ENCODE measurements around the gene CR1L.
"Not testable (repeated sequence)": the region's sequence is repeated elsewhere in the genome, so short reads cannot be mapped to it uniquely, and the experiment has no call there.

The CR1L gene

DNA sequence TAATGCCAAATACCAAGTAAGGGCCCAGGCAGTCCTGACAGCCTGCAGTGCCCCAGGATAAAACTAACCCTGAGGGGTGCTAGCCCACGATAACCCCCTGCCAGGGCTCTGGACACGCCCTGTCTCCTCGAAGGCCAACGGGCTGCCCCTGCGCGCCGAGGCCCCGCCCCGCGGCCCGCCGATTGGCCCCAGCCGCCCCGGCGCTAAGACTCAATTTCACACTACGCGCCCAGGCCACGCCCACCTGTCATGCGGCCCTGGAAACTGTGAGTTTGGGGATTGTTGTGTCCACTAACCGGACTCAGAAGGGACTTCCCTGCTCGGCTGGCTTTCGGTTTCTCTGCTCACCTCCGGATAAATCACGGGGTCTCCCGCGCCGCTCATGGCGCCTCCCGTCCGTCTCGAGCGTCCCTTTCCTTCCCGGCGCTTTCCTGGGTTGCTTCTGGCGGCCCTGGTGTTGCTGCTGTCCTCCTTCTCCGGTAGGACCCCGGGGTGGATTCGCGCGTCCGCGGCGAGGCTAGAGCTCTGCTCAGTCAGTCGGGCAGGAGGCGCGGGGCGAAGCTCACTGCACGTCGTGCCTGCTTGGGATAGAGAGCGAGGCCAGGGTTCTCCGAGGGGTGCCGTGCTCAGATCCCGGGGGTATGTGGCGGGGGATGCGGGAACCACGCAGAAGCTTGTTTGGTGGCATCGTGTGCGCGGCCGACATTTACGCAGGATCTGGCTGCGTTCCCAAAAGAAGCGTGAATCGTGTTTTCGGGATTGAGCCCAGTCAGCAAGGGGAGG lies at the start of gene CR1L:
CR1L (plus strand) TSS at position 282 of the 783 bp plus-strand sequence; CDS start at position 383, 101 bp downstream.
- peak; percentile 32 for DNase-seq (ENCODE audit: low read depth)

DNA sequence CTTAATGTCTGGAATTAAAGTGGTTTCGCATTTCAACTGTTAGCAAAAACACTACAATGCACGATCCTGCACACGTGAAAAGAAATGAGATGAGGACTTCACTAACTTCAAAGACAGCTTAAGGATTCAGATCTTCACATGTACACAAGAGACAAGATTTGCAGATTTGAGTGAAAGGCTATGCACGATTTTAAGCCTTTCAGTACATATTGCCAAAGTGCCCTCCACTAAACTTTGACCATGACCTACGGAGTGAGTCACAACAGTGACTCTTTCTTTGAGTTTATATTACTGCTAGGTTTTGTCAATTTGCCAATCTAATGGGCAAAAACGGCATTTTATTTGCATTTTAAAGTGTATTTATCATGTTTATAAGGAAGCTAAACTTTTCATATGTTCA lies 41.2 kb upstream of the CR1L start:
- no peak for DNase-seq (ENCODE audit: low read depth)

DNA sequence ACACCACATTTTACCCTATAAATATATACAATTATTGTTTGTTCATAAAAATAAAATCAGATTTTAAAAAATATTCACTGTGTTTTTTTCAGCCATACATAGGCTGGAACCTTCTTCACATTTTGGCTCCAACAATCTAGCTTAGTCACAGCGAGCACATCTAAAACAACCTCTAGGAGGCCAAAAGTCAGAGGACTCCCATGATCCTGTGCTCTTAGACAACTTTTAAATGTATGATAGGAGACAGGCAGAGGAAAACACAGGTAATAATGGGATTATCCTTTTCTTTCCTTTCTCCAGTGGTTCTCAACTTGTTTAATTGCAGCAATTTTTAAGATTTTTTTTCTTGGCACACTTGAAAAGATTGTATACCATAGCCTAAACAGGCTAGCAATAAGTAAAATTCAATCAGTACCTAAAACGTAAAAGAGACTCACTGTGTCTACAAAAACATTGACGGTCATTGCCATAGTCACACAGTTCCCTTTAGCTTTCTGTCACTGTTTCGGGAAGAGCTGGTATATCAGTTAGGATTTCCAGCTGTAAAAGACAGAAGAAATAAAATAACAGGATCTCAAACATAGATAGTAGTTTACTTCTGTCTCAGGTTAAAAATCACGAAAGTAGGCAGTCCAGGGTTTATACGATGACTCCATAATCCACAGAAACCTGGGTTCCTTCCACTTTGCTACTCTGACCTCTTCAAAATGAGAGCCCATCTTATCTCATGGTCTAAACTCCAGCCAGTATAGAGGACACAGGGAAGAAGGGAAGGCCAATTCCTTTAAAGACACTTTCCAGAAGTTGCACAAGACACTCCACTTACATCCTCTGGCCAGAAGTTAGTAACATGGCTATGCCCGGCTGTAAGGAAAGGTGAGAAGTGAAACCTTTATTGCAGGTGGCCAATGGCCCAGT lies 39.2 kb upstream of the CR1L start:
- no peak for DNase-seq (ENCODE audit: low read depth)

DNA sequence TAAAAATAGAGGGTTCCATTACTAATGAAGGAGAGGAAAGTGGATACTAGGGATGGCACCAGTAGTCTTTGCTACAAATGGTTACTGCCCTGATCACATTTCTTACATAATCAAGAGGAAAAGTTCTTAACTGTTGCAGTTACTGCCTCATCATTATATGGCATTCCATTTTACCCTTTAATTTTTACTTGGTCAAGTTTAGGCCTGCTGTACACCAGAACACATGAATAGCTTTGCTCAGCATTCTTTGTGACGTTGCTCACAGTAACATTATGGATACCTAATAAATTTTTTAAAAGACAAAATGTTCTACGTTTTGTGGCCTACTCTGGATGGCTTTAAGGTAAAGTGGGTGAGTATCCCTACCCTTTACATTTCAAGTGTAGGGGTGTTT lies 38.6 kb upstream of the CR1L start:
- DNase-seq (ENCODE audit: low read depth) = no peak

DNA sequence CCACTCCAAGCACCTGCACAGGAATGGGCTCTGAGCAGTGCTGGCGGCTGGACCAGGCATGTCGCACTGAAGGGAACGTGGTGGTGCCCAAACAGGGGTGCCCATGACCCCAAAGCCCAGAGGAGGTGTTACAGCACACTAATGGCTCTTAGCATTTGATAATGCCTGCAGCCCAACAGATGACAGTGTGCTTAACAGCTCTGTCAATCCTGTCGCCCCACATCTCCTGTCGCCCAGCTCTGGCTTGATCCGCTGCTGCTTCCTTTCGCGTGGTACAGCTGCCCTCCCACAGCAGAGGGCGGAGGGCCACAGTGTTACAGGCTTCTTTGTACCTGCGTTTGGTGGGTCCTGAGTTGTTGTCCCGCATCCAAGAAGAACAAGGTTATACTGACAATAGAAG lies 32.2 kb upstream of the CR1L start:
- DNase-seq (ENCODE audit: low read depth) = no peak

DNA sequence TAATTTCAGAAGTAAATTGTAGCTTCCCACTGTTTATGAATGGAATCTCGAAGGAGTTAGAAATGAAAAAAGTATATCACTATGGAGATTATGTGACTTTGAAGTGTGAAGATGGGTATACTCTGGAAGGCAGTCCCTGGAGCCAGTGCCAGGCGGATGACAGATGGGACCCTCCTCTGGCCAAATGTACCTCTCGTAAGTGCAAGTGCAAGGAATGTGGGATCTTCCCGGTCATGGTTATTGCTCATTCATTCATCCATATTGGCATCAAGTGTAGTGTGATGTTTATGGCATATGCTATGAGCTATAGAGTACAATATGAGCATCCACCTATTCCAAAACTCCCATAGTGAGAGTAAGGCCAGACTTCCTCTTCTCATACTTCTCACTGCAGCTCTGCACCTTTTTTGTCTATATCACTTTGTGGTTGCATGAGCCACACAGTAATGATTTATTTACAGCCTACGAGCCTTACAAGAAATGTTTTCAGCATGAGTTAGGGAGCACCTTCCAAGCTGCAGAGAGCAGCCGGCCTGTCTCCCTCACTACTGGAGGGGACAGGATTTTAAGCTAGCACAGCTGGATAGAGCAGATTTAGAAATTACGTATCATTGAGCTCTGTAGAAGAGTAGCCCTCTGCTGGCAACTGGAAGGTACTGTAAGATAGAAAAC lies 24.9 kb upstream of the CR1L start:
- no peak for DNase-seq (ENCODE audit: low read depth)

DNA sequence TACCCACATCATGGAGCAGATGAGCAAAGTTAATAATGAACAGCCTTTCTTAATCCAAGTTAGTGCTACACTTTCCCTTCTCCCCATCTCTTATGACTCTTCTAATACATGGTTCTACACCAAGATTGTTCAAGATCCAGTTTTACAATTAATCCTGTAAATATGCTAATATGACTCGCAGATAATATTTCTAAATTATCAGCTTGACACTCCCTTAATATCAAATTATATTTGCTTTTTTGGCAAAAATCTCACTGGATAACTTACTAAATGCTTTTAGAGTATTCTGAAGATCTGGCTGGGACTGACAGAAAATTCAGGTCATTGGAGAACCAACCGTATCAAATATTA lies 24.4 kb upstream of the CR1L start:
- no peak for DNase-seq (ENCODE audit: low read depth)

DNA sequence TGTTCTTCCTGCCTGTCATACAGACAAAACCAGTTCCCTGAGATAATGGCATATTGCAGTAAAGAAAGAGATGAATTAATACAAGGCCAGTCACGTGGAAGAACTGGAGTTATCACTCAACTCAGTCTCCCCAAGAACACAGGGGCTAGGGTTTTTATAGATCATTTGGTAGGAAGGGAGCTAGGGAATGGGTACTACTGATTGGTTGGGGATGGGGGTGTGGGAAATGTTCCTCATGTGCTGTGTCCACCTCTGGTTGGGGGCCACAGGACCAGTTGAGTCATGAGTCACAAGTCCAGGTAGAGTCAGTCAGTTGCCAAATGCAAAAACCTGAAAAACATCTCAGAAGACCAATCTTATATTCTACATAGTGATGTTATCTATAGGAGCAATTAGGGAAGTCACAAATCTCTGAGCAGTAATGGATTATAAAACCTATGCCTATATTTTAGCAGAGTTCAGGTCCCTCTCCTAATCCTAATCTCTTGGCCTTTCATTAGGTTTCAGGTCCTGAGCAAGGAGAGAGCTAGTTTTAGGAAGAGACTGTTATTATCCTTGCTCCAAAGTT lies 19.3 kb upstream of the CR1L start:
- not testable (repeated sequence) for DNase-seq (ENCODE audit: low read depth)

DNA sequence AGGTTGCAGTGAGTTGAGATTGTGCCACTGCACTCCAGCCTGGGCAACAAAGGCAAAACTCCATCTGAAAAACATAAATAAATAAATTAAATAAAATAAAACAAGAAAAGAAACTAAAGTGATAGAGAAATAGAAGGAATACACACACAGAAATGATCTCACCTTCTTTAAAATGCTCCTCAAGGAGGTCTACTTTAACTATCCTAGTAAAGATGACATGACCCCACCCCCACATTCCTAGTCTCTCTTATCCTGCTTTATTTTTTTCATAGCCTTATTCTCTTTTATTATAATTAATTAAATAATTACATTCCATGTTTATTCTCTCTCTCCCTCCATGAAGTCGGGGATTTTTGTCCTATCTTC lies 18.0 kb upstream of the CR1L start:
- no peak for DNase-seq (ENCODE audit: low read depth)

DNA sequence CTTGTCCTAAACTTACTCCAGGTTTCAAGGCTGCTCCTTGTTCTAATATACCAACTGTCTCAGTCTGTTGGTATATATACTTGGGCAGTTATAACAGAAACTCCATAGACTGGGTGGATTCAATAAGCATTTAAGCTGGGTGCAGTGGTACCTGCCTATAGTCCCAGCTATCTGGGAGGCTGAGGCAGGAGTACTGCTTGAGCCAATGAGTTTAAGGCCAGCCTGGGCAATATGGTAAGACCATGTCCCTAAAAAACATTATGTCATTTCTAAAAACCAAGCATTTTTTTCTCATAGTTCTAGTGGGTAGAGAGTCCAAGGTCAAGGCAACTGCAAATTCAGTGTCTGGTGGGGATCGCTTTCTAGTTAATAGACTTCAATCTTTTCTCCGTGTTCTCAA lies 17.4 kb upstream of the CR1L start:
- no peak for DNase-seq (ENCODE audit: low read depth)

DNA sequence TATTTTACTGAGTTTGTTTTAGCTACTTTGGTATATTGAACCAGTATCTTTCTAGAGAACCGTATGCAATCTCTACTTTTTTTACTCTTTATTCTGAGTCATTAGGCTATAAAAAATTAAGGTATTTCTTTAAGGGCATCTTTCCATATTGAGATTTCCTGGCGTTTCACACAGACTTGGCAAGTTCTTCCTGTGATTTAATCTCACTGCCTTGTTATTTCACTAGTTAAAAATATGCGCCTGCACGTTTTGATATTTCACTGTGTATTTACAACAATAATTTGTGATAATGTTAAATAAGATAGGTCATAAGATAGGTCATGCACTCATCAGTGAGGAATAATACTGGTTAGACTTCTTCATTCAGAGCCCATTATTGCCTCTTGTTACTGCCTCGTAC lies 16.2 kb upstream of the CR1L start:
- DNase-seq (ENCODE audit: low read depth) = no peak

DNA sequence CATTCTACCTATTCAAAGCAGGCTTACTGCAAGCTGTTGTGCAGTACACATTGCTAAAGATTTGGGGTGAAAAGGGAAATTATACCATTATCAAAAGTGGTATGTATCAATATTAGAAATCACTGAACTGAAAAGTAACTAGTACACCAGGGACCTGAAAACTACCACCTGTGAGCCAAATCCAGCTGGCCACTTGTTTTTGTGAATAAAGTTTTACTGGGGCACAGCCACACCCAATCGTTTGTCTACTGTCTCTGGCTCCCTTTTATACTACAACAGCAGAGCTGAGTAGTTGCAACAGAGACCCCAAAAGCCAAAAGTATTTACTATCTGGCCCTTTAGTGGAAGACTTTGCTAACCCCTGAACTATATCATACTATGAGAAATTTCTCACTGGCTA lies 13.8 kb upstream of the CR1L start:
- DNase-seq (ENCODE audit: low read depth) = no peak

DNA sequence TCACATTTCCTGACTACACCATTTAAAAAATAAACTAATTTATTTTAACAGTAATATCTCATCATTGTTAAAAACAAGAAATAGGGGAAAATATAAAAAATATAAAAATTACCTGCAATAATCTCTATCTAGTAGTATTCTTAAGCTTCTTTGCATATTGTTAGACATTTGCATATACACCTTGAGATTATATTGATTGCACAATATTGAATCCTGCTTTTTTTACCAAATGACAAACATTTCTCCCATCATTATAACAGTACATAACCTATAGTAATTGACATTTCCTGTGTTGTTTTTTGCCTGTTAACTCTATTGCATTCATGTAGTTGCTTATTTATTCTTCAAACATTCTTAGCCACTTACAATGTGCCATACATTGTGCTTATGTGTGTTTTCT lies 11.7 kb upstream of the CR1L start:
- no peak for DNase-seq (ENCODE audit: low read depth)

DNA sequence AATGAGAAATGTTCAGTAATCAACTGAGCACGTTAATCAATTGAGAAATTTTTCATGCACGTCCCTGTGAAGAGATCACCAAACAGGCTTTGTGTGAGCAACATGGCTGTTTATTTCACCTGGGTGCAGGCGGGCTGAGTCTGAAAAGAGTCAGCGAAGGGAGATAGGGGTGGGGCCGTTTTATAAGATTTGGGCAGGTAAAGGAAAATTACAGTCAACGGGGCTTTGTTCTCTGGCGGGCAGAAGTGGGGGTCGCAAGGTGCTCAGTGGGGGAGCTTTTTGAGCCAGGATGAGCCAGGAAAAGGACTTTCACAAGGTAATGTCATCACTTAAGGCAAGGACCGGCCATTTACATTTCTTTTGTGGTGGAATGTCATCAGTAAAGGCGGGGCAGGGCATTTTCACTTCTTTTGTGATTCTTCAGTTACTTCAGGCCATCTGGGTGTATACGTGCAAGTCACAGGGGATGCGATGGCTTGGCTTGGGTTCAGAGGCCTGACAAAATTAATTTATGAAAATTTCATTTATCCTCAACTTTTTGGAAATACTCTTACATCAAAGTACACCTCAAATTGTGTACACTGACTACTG lies 11.1 kb upstream of the CR1L start:
- not testable (repeated sequence) for DNase-seq (ENCODE audit: low read depth)

DNA sequence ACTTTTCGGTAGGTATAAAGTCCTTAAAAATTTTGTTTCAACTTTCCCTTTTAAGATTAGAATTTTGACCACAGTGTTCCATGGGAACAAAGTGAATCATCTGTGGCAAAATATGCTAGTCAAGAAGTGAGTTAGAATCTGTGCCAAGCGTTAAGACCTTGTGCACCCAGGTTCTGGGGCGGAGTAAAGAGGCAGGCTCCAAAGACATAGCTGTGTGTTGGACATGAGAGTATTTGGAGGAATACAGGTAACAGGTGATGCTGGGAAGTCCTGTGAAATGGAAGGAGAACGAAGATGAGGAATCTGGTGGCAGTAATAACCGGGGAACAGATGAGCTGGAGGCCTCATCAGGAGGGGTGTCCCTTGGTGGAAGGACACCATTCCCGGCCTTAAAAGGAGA lies 10.6 kb upstream of the CR1L start:
- DNase-seq (ENCODE audit: low read depth) = not testable (repeated sequence)

DNA sequence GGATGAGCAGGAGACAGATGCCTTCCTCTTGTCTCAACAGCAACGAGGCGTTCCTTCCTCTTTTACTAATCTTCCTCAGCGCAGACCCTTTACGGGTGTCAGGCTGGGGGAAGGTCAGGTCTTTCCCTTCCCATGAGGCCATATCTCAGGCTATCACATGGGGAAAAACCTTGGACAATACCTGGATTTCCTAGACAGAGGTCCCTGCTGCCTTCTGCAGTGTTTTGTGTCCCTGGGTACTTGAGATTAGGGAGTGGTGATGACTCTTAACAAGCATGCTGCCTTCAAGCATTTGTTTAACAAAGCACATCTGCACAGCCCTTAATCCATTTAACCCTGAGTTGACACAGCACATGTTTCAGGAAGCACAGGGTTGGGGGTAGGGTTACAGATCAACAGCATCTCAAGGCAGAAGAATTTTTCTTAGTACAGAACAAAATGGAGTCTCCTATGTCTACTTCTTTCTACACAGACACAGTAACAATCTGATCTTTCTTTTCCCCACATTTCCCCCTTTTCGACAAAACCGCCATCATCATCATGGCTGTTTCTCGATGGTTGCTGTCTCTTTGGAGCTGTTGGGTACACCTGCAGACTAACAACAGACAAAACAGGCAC lies 9.3 kb upstream of the CR1L start:
- not testable (repeated sequence) for DNase-seq (ENCODE audit: low read depth)

DNA sequence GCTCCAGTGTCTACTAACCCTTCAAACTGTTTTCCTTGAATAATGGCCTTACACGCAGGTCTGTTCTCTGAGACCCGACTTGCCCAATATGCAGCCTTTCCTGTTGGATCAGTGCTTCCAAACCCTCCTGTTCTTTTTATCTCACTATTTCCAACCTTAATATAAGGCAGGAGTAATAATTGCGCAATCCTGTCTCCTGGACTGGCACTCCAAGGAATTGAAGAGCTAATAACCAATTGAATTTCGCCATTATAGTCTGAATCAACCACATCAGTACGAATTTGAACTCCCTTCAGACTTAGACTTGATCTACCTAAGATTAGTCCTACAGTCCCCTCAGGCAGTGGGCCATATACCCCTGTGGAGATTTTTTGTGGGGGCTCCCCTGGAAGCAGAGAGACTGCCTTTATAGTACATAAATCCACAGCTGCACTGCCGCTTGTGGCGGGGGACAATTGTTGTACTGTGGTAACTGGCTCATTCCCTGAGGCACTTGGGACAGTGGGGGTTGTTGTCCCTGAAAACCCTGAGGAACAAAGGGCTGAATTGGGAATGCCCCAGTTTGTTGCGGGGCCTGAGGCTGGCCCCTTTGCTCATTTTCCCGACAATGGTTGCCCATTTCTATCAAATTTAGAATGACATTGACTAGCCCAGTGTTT lies 6.3 kb upstream of the CR1L start:
- not testable (repeated sequence) for DNase-seq (ENCODE audit: low read depth)

DNA sequence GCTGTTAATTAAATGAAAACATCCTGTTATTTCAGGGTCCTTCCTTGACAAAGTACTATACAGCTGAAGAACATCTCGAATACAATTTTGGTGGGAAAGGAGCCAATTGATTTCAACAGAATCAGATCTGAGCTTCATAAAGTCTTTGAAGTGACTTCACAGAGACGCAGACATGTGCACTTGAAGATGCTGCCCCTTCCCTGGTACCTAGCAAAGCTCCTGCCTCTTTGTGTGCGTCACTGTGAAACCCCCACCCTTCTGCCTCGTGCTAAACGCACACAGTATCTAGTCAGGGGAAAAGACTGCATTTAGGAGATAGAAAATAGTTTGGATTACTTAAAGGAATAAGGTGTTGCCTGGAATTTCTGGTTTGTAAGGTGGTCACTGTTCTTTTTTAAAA lies 5.6 kb upstream of the CR1L start:
- DNase-seq (ENCODE audit: low read depth) = not testable (repeated sequence)

DNA sequence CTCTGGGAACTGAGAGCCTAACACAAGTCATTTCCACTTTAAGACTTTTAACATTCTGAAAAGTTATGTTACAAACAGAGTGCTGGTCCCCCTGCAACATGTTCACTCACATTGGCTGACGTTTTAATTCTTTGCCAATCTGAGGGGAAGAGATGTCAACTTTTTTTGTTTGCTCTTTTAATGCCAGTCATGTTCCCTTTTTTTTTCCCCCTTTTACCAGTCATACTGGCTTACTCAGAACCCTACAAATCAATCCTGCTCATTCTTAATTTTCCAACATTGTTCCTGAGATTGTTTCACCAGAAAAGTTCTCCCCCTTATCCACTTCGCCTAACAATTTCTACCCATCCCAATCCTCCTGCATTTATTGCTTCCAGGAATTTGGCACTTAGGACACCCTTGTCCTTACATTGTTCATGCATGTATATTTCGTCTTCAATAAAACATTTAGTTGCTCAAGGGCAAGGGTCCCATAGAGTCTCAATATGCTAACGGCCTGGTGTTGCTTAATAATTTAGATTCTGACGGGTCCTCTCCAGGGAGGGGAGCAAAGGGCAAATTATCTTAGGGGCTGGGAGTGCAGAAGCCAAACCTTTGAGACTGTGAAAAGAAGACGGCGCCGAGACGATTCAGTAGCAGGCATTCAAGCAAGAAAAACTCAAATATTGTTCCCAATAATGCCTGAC lies 624 bp upstream of the CR1L start:
- DNase-seq (ENCODE audit: low read depth) = no peak

DNA sequence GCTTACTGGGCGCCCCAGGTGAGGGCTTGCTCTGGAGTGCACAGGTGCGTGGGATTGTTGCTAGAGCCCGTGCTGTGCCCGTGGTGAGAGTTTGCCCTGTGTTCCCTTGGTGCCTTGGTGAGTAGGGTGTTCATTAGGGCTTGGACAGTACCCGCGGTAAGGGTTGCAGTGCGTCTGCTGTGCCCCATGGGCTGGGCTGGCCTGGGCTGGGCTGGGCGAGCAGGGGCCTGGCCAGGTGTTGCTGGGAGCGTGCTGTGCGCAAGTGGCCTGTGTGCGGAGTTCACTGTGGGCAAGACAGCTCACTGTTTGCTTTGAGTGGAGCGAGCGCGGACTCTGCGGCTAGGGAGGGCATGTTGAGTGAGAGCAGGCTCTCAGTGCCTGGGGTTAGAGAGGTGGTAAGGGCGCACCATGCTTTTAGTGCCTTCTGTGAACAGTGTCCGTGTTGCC lies 725 bp downstream of the CR1L start:
- no peak for DNase-seq (ENCODE audit: low read depth)

Measured in T-helper 22 cell (primary cell).